Stomach smooth muscle (tissue), 2 donors: ENCODE data around the gene LRP8.

ENCODE experiments used
- H3K27ac ChIP-seq: one replicate; pipeline ENCODE4 v1.7.0; 2013; ENCODE audit warnings: mild to moderate bottlenecking, low read length, inconsistent platforms
- H3K27me3 ChIP-seq, 2 donors: one replicate each; pipeline ENCODE4 v1.7.0; 2013; ENCODE audit warnings: low read length in 2 of 2; ENCODE audit not compliant: insufficient read depth in 2 of 2, control insufficient read depth in 1 of 2
- H3K36me3 ChIP-seq, 2 donors: one replicate each; pipeline ENCODE4 v1.7.0; 2013; ENCODE audit warnings: low read length in 2 of 2; ENCODE audit not compliant: control insufficient read depth in 2 of 2, insufficient read depth in 2 of 2
- H3K4me1 ChIP-seq: one replicate; pipeline ENCODE4 v1.7.0; 2013; ENCODE audit warnings: low read length; ENCODE audit not compliant: control insufficient read depth, insufficient read depth
- H3K4me3 ChIP-seq, 2 donors: one replicate each; pipeline ENCODE4 v1.7.0; 2013; ENCODE audit warnings: low read length in 2 of 2
- H3K9ac ChIP-seq, 2 donors: one replicate each; pipeline ENCODE4 v1.7.0; 2013; ENCODE audit warnings: low read length in 2 of 2, mild to moderate bottlenecking in 1 of 2
- H3K9me3 ChIP-seq, 2 donors: one replicate each; pipeline ENCODE4 v1.7.0; 2013; ENCODE audit warnings: low read length in 2 of 2; ENCODE audit not compliant: control insufficient read depth in 2 of 2
- donor health status: healthy.
- donor health status: Pancreatic carcinoma.

Gene LRP8

GRCh38 chr1:53346814-53347176 is 18.9 kb upstream of the LRP8 start:
- no peak overlapping the region for H3K9ac ChIP-seq
- no peaks in the 10 kb centered on the region for H3K4me1 ChIP-seq
- H3K27ac ChIP-seq: no peak overlapping the region
- peaks cover 0 to 5% of the 10 kb centered on the region in 2 donors for H3K27me3 ChIP-seq
- no peaks in the 10 kb centered on the region for H3K9me3 ChIP-seq
- no peak overlapping the region for H3K4me3 ChIP-seq
- no peaks in the 10 kb centered on the region for H3K36me3 ChIP-seq

- Histone ChIP-seq H3K27ac (no peak overlapping the region), H3K9me3 (no peaks in the 10 kb centered on the region), H3K4me1 (no peaks in the 10 kb centered on the region), H3K9ac (no peak overlapping the region), H3K36me3 (no peaks in the 10 kb centered on the region), H3K4me3 (no peak overlapping the region), H3K27me3 (peaks cover 0 to 5% of the 10 kb centered on the region in 2 donors)
These were observed 18.3 kb upstream of the LRP8 start for GRCh38 chr1:53345996-53346813.

- Histone ChIP-seq H3K36me3 (no peaks in the 10 kb centered on the region), H3K27ac (no peak overlapping the region), H3K27me3 (peaks cover 3 to 10% of the 10 kb centered on the region in 2 donors), H3K4me3 (no peak overlapping the region), H3K9me3 (no peaks in the 10 kb centered on the region), H3K9ac (no peak overlapping the region), H3K4me1 (no peaks in the 10 kb centered on the region)
These were observed 17.3 kb upstream of the LRP8 start for GRCh38 chr1:53344921-53345838.

GRCh38 chr1:53343831-53344668 is 16.2 kb upstream of the LRP8 start:
- H3K9ac ChIP-seq: no peak overlapping the region
- H3K27me3 ChIP-seq: peaks cover 8 to 11% of the 10 kb centered on the region in 2 donors
- no peak overlapping the region for H3K4me3 ChIP-seq
- H3K27ac ChIP-seq: no peak overlapping the region
- no peaks in the 10 kb centered on the region for H3K9me3 ChIP-seq
- H3K4me1 ChIP-seq: no peaks in the 10 kb centered on the region
- H3K36me3 ChIP-seq: no peaks in the 10 kb centered on the region

GRCh38 chr1:53342735-53343470 is 15.0 kb upstream of the LRP8 start:
- H3K36me3 ChIP-seq: no peaks in the 10 kb centered on the region
- H3K9me3 ChIP-seq: no peaks in the 10 kb centered on the region
- no peak overlapping the region for H3K27ac ChIP-seq
- H3K27me3 ChIP-seq: peaks cover 8 to 11% of the 10 kb centered on the region in 2 donors
- no peaks in the 10 kb centered on the region for H3K4me1 ChIP-seq
- H3K9ac ChIP-seq: no peak overlapping the region
- no peak overlapping the region for H3K4me3 ChIP-seq

- Histone ChIP-seq H3K36me3 (no peaks in the 10 kb centered on the region), H3K4me1 (no peaks in the 10 kb centered on the region), H3K27me3 (peaks cover 8 to 11% of the 10 kb centered on the region in 2 donors), H3K27ac (no peak overlapping the region), H3K9ac (no peak overlapping the region), H3K9me3 (no peaks in the 10 kb centered on the region), H3K4me3 (no peak overlapping the region)
These were observed 14.3 kb upstream of the LRP8 start for GRCh38 chr1:53341961-53342707.

GRCh38 chr1:53341521-53341895 is 13.6 kb upstream of the LRP8 start:
- H3K4me1 ChIP-seq: no peaks in the 10 kb centered on the region
- H3K9me3 ChIP-seq: no peaks in the 10 kb centered on the region
- peaks cover 8 to 11% of the 10 kb centered on the region in 2 donors for H3K27me3 ChIP-seq
- no peak overlapping the region for H3K4me3 ChIP-seq
- H3K27ac ChIP-seq: no peak overlapping the region
- H3K36me3 ChIP-seq: no peaks in the 10 kb centered on the region
- no peak overlapping the region for H3K9ac ChIP-seq

GRCh38 chr1:53340660-53341520 is 13.0 kb upstream of the LRP8 start:
- H3K36me3 ChIP-seq: no peaks in the 10 kb centered on the region
- peaks cover 8 to 11% of the 10 kb centered on the region in 2 donors for H3K27me3 ChIP-seq
- no peaks in the 10 kb centered on the region for H3K9me3 ChIP-seq
- H3K27ac ChIP-seq: no peak overlapping the region
- H3K4me1 ChIP-seq: no peaks in the 10 kb centered on the region
- no peak overlapping the region for H3K9ac ChIP-seq
- H3K4me3 ChIP-seq: no peak overlapping the region
